SKM-1 treated with dmso at 0.1 percent for 144 hours (cell line): Measurements from ENCODE around the gene ZNF423.
"Not testable (repeated sequence)": the region's sequence is repeated elsewhere in the genome, so short reads cannot be mapped to it uniquely, and the experiment has no call there.

Source experiments
- DNase-seq: peaks from one replicate; lab custom pipeline; 2025; ENCODE audit not compliant: unreplicated experiment; lab: John Stamatoyannopoulos, UW

Gene ZNF423

GRCh38 chr16:49871824-49872223 is 15.9 kb upstream of the ZNF423 start:
- not testable (repeated sequence) for DNase-seq

GRCh38 chr16:49869731-49870130 is 13.8 kb upstream of the ZNF423 start:
- no peak for DNase-seq

- DNase-seq: no peak
Measured at GRCh38 chr16:49867796-49868668, 12.1 kb upstream of the ZNF423 start.

- DNase-seq: no peak
Measured at GRCh38 chr16:49867234-49867633, 11.3 kb upstream of the ZNF423 start.

- DNase-seq: no peak
Measured at GRCh38 chr16:49866595-49867071, 10.7 kb upstream of the ZNF423 start.

GRCh38 chr16:49862694-49863093 is 6.8 kb upstream of the ZNF423 start:
- no peak for DNase-seq

GRCh38 chr16:49861299-49861698 is 5.4 kb upstream of the ZNF423 start:
- no peak for DNase-seq

- DNase-seq: no peak
Measured at GRCh38 chr16:49860593-49860992, 4.7 kb upstream of the ZNF423 start.

GRCh38 chr16:49859125-49859811 is 3.4 kb upstream of the ZNF423 start:
- DNase-seq: no peak

- no peak for DNase-seq
Measured at GRCh38 chr16:49858200-49859124, 2.5 kb upstream of the ZNF423 start.

GRCh38 chr16:49857423-49858181 is 1.7 kb upstream of the ZNF423 start:
- DNase-seq: peak; percentile 49

GRCh38 chr16:49856672-49857330 is 889 bp upstream of the ZNF423 start:
- DNase-seq: peak; percentile 31

- DNase-seq: peak; percentile 61
Measured at GRCh38 chr16:49855280-49855821, 561 bp downstream of the ZNF423 start.

GRCh38 chr16:49854796-49855203 is 1.1 kb downstream of the ZNF423 start:
- DNase-seq: no peak

GRCh38 chr16:49854188-49854795 is 1.6 kb downstream of the ZNF423 start:
- no peak for DNase-seq

GRCh38 chr16:49852279-49852678 is 3.6 kb downstream of the ZNF423 start:
- no peak for DNase-seq

GRCh38 chr16:49851468-49851787 is 4.5 kb downstream of the ZNF423 start:
- no peak for DNase-seq

- no peak for DNase-seq
Measured at GRCh38 chr16:49850558-49851467, 5.1 kb downstream of the ZNF423 start.
